AG10803 (cell line): ENCODE results near the gene GAREM1.
A peak's percentile ranks its signal among the peaks of the same experiment; 100 is the strongest.

Experiments used
- DNase-seq: peaks from one replicate; pipeline ENCODE4 v3.0.0; 2010; ENCODE audit warnings: low read depth
- H3K4me3 ChIP-seq: 2 replicates; pipeline ENCODE4 v1.5.1; 2011; ENCODE audit warnings: mild to moderate bottlenecking, low read length, control low read depth
- TF ChIP-seq, protein P1 (sequence below): conservative IDR thresholded peaks from 2 replicates; pipeline ENCODE4 v1.5.1; 2011; ENCODE audit warnings: mild to moderate bottlenecking, low read length, control low read depth, inconsistent platforms

GAREM1 gene

DNA sequence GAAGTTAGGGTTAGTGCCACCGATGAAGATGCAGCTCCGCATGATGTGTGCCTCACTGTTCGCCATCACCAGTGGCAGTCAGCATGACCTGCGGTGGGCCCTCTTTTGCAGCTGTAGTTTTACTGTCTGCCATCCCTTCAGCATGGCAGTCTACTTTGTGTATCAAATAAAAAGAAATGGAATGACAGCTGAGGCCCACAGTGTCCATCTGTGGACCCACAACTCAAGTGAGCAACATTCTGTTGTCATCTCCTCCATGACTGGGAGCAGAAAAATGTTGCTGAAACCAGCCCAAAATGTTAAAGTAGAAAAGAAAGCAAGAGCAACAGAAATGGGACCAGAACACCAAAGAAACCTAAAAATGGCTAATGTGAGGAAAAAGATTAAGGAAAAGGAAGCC is 152.1 kb downstream of the GAREM1 start:
- no peak overlapping the region for H3K4me3 ChIP-seq
- peak; percentile 22 for DNase-seq
- TF ChIP-seq, protein P1, sequence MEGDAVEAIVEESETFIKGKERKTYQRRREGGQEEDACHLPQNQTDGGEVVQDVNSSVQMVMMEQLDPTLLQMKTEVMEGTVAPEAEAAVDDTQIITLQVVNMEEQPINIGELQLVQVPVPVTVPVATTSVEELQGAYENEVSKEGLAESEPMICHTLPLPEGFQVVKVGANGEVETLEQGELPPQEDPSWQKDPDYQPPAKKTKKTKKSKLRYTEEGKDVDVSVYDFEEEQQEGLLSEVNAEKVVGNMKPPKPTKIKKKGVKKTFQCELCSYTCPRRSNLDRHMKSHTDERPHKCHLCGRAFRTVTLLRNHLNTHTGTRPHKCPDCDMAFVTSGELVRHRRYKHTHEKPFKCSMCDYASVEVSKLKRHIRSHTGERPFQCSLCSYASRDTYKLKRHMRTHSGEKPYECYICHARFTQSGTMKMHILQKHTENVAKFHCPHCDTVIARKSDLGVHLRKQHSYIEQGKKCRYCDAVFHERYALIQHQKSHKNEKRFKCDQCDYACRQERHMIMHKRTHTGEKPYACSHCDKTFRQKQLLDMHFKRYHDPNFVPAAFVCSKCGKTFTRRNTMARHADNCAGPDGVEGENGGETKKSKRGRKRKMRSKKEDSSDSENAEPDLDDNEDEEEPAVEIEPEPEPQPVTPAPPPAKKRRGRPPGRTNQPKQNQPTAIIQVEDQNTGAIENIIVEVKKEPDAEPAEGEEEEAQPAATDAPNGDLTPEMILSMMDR, result no peak

DNA sequence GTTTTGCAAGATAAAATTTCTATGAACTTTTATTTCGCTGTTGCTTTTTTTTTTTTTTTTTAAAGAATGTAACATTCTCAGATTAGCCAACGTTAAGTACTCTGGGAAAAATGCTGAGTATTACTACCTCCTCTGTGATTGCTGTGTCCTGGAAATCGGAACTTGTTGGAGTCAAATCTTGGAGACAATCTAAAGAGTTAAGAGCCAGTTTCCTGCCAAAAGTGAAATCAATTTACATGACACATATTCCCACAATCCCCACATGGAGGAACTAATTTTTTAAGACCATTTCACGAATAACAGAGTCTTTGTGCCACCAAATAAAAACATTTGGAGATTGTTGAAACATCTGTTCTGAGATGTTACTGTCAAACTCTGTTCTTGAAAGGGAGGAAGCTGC is 153.0 kb downstream of the GAREM1 start:
- no peak overlapping the region for H3K4me3 ChIP-seq
- TF ChIP-seq, protein P1, result no peak
- peak; percentile 82 for DNase-seq

GRCh38 chr18:32315881-32316280 is 154.8 kb downstream of the GAREM1 start:
- TF ChIP-seq, protein P1, result no peak
- no peak overlapping the region for H3K4me3 ChIP-seq
- no peak for DNase-seq

- no peak overlapping the region for H3K4me3 ChIP-seq
- TF ChIP-seq, protein P1, result no peak
- DNase-seq, result no peak
These were observed 159.9 kb downstream of the GAREM1 start for GRCh38 chr18:32310774-32311173.

- TF ChIP-seq, protein P1, result no peak
- no peak overlapping the region for H3K4me3 ChIP-seq
- peak; percentile 32 for DNase-seq
These were observed 160.6 kb downstream of the GAREM1 start for GRCh38 chr18:32310101-32310500.

DNA sequence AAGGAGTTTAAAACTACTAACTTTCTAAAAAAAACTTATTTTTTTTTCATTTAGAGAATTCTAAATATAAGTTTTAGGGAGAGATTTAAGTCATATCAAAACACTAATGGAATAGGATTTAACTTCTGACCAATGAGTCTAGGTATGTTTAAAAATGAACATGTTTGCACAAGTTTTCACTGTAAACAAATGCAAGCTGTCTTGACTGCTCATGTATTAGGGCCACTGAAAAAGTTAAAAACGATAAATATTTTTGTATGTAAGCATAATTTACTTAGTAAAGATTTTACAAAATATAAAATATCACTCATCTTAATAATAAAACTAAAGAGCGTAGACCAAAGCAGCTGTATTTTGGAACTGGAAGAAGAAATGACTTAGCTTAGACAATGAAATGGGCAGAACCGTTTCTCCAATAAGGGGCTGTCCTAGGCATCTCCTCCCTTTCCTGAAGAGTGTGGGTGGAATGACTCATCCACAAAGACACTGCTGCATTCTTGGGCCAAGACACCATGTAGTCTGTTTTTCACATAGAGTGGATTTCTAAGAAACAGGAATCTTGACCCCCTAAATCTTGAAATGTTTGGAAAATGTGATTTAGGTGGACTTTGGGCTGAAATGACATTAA is 162.1 kb downstream of the GAREM1 start:
- H3K4me3 ChIP-seq, result no peak overlapping the region
- TF ChIP-seq, protein P1, result no peak
- DNase-seq, result peak; percentile 84

DNA sequence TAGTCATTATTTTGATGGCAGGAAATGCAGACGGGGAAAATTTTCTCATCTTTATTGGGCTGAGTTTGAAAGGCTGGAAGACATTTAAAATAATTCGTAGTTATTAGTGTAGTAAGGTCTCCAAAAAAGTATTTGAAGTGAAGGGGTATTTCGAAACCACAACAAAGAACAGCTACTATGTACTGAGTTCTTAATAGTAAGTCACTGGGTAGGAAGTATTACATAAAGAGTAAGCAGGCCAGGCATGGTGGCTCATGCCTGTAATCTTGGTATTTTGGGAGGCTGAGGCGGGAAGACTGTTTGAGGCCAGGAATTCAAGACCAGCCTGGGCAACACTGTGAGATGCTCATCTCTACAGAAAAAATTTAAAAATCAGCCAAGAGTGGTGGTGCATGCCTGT is 167.3 kb downstream of the GAREM1 start:
- TF ChIP-seq, protein P1, result no peak
- no peak for DNase-seq
- H3K4me3 ChIP-seq, result no peak overlapping the region
